A673 (cell line): ENCODE results near the gene NR5A1. TPM values are rescaled to one million over a fixed set of nuclear protein-coding genes. Genes with fewer than 3 reads are reported as not detected.

Experiments used
- Bru-seq: library from RNA; stranded (reverse); fragments of 400-500 nt; gene quantifications from one replicate; lab custom pipeline; 2021; lab: Mats Ljungman, UMichigan
- BruChase-seq, 2 experiments: library from RNA; stranded (reverse); fragments of 400-500 nt; gene quantifications; one replicate each; lab custom pipeline; 2021; lab: Mats Ljungman, UMichigan
- BruUV-seq: library from RNA; stranded (reverse); fragments of 400-500 nt; replicated peaks from 2 replicates; lab custom pipeline; 2021; lab: Mats Ljungman, UMichigan
- CTCF ChIA-PET: fragments of 300-600 bp; sonication (Branson Sonifier 250); formaldehyde crosslinking; loops from one replicate; lab custom pipeline; 2022; ENCODE audit warnings: antibody characterized with exemption; lab: Charles Lee
- POLR2A ChIA-PET: fragments of 300-600 bp; sonication (Branson Sonifier 250); formaldehyde crosslinking; loops from one replicate; lab custom pipeline; 2022; ENCODE audit warnings: antibody characterized with exemption; ENCODE audit not compliant: low non-redundant PET; lab: Charles Lee
- DNase-seq: peaks from one replicate; pipeline ENCODE4 v3.0.0-alpha.2; 2015; ENCODE audit warnings: low spot score
- H3K27ac ChIP-seq: fragments of 200-600 bp; sonication (generic); 2 replicates; pipeline ENCODE4 v1.5.1; 2016; ENCODE audit warnings: mixed run types, low read depth, mild to moderate bottlenecking, mixed read lengths, antibody characterized with exemption, low read length; ENCODE audit not compliant: poor library complexity, severe bottlenecking
- H3K27me3 ChIP-seq: fragments of 200-600 bp; sonication (generic); replicated peaks from 2 replicates; pipeline ENCODE4 v1.6.1; 2017; ENCODE audit warnings: mixed run types, low read depth, mild to moderate bottlenecking, mixed read lengths, antibody characterized with exemption, low read length; ENCODE audit not compliant: insufficient read depth, poor library complexity
- H3K36me3 ChIP-seq: fragments of 200-600 bp; sonication (generic); 2 replicates; pipeline ENCODE4 v1.6.1; 2016; ENCODE audit warnings: mixed run types, mild to moderate bottlenecking, mixed read lengths, antibody characterized with exemption, low read length; ENCODE audit not compliant: insufficient read depth, poor library complexity, severe bottlenecking
- H3K4me1 ChIP-seq: fragments of 200-600 bp; sonication (generic); 2 replicates; pipeline ENCODE4 v1.6.1; 2017; ENCODE audit warnings: mixed run types, mild to moderate bottlenecking, mixed read lengths, antibody characterized with exemption, low read length; ENCODE audit not compliant: insufficient read depth, poor library complexity, severe bottlenecking
- H3K4me3 ChIP-seq: fragments of 200-600 bp; sonication (generic); 2 replicates; pipeline ENCODE4 v1.5.1; 2016; ENCODE audit warnings: low read depth, mixed run types, mild to moderate bottlenecking, mixed read lengths, low read length; ENCODE audit not compliant: poor library complexity, severe bottlenecking
- H3K9me3 ChIP-seq: fragments of 200-600 bp; sonication (generic); 2 replicates; pipeline ENCODE4 v1.6.1; 2016; ENCODE audit warnings: mixed run types, low read depth, mild to moderate bottlenecking, mixed read lengths, antibody characterized with exemption, low read length; ENCODE audit not compliant: poor library complexity, severe bottlenecking
- CTCF ChIP-seq: fragments of 300-800, 200-600 bp; sonication (generic); conservative IDR thresholded peaks from 2 replicates; pipeline ENCODE4 v1.5.1; 2017; ENCODE audit warnings: low read depth, mild to moderate bottlenecking, antibody characterized with exemption, low read length, moderate library complexity, mixed read lengths
- EZH2 ChIP-seq: fragments of 200-600 bp; sonication (generic); IDR thresholded peaks from 2 replicates; pipeline ENCODE4 v1.6.1; 2017; ENCODE audit warnings: borderline replicate concordance, low read depth, mild to moderate bottlenecking, mixed read lengths, antibody characterized with exemption, low read length; ENCODE audit not compliant: poor library complexity, severe bottlenecking
- intact Hi-C: fragments of 100-400 bp; cut with micrococcal nuclease; formaldehyde crosslinking; loops from one replicate; pipeline ENCODE4 v1.10.0; 2022; ENCODE audit not compliant: unreplicated experiment
- long read RNA-seq: library from polyadenylated mRNA; stranded (forward); transcript quantifications from one replicate; pipeline ENCODE4 v2.0.0, GENCODE V29; 2022
- total RNA-seq: library from RNA; stranded (reverse); gene quantifications from 2 replicates; pipeline ENCODE4 v1.2.3, GENCODE V29; 2021

NR5A1 gene
- total RNA-seq = not detected in 2 replicates
- percentile 13 among the genes with signal in this experiment for Bru-seq, nascent RNA
- BruChase-seq, experiment 1, labeled RNA remaining after a 2-hour chase = percentile 18 among the genes with signal in this experiment
- BruChase-seq, experiment 2, labeled RNA remaining after a 6-hour chase = percentile 29 among the genes with signal in this experiment
- long read RNA-seq = 0 reads

DNA sequence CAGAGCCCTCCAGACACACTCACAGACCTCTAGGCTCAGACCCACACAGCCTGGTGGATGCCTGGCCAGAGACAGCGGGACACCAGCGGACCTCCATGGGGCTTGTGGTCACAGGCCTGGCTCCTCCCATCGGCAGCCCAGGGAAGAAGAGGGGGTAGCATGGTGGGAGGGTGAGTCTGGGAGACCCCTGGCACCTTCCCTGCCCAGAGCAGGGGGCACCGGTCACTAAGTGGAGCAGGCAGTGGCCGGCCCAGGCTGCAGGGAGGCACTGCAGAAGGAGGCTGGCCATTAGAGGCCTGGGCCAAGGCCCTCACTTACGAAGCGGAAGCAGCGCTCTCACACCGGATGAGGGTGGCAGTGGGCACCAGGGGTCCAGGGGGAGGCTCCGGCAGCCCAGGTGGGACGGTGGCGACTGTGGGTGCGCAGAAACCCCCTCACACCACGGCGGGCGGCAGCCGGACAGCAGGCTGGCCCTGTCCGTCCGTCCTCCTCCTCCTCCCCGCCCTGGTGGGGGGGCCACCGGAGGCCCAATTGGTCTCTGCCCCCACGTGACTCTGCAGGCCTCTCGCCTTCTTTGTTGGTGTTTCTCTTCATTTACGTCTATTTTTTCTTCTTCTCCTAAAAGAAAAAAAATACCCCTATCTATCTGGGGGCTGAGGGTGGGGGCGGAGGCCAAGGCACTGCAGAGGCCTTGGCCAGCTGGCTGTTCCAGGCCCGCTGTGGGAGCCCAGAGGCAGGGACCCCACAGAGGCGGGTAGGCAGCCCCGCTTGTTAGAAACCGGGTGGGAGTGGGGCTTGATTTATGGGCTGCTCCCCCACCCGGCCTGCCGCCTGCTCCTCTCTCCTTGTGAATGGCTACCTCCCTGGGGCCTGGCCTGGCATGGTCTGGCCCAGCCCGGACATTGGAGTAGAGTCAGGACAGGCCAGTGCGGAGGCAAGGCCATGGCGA, at the start of gene NR5A1:
TSS of gene NR5A1 (minus strand) at position 469 of the 949 bp plus-strand sequence. CDS start 4,004 bp downstream, outside the sequence.
- no peak within 1 kb of the TSS for H3K27ac ChIP-seq
- H3K27me3 ChIP-seq = peaks cover 40% of the 10 kb centered on the region
- no peak for TF ChIP-seq EZH2
- TF ChIP-seq CTCF = no peak
- CTCF ChIA-PET = no interaction called here
- H3K4me1 ChIP-seq = peaks cover 9% of the 10 kb centered on the region
- H3K9me3 ChIP-seq = no peaks in the 10 kb centered on the region
- H3K4me3 ChIP-seq = no peak within 1 kb of the TSS
- no peak for DNase-seq
- intact Hi-C loops = no loop called here
- H3K36me3 ChIP-seq = no peaks in the 10 kb centered on the region
- BruUV-seq = no TSS peak
- POLR2A ChIA-PET = no interaction called here

GRCh38 chr9:124555043-124555442, 47.8 kb upstream of the NR5A1 start:
- no peak overlapping the region for H3K4me3 ChIP-seq
- H3K27me3 ChIP-seq = no peaks in the 10 kb centered on the region
- no TSS peak for BruUV-seq
- POLR2A ChIA-PET = no interaction called here
- no peaks in the 10 kb centered on the region for H3K9me3 ChIP-seq
- H3K27ac ChIP-seq = no peak overlapping the region
- no peaks in the 10 kb centered on the region for H3K36me3 ChIP-seq
- intact Hi-C loops = no loop called here
- TF ChIP-seq CTCF (no peak), EZH2 (no peak)
- CTCF ChIA-PET = no interaction called here
- DNase-seq = no peak
- H3K4me1 ChIP-seq = peaks cover 7% of the 10 kb centered on the region

GRCh38 chr9:124553738-124554137, 46.5 kb upstream of the NR5A1 start:
- H3K4me1 ChIP-seq = peaks cover 3% of the 10 kb centered on the region
- ChIA-PET CTCF (interaction anchor here (1.9 kb wide), 1 partner anchor 158 kb away, joined by 10 read pairs; no protein-coding TSS in a partner anchor), POLR2A (no interaction called here)
- no peaks in the 10 kb centered on the region for H3K9me3 ChIP-seq
- no peak overlapping the region for H3K4me3 ChIP-seq
- TF ChIP-seq EZH2 = no peak
- TF ChIP-seq CTCF = no peak
- no peak overlapping the region for H3K27ac ChIP-seq
- BruUV-seq = no TSS peak
- intact Hi-C loops = loop anchor here (5.0 kb wide), 2 partner anchors 64 to 204 kb away; no protein-coding TSS in a partner anchor
- H3K27me3 ChIP-seq = no peaks in the 10 kb centered on the region
- DNase-seq = no peak
- no peaks in the 10 kb centered on the region for H3K36me3 ChIP-seq
